Spleen (tissue), 7 donors: ENCODE measurements around the gene TBC1D2.

ENCODE experiments used
- POLR2A ChIP-seq, 3 donors: fragments of 450-650 bp; IDR thresholded peaks; one replicate each; pipeline ENCODE4 v1.5.1; 2017; ENCODE audit warnings: antibody characterized with exemption in 3 of 3, mild to moderate bottlenecking in 1 of 3
- TF ChIP-seq, protein P1 (sequence below), 11 experiments: fragments of 200-600 bp in 7 of 11; fragments of 450-650 bp in 4 of 11; sonication (generic) in 4 of 11; IDR thresholded peaks in 8 of 11; conservative IDR thresholded peaks in 3 of 11; 1 replicate in 7 of 11; 2 replicates in 4 of 11; pipeline versions ENCODE4 v1.4.0 to v1.8.0; 2016 to 2021; ENCODE audit warnings: antibody characterized with exemption in 11 of 11, inconsistent platforms in 4 of 11, mild to moderate bottlenecking in 1 of 11
- donor health status: DM: no; HTN: no; CAD: no; lungs with moderate emphysema.
- donor health status: DM: no; HTN: no; CAD: no.
- donor health status: DM: no; HTN: no; CAD: no.

- no peak for TF ChIP-seq POLR2A (IDR thresholded peaks at IDR 0.05)
- TF ChIP-seq, protein P1, sequence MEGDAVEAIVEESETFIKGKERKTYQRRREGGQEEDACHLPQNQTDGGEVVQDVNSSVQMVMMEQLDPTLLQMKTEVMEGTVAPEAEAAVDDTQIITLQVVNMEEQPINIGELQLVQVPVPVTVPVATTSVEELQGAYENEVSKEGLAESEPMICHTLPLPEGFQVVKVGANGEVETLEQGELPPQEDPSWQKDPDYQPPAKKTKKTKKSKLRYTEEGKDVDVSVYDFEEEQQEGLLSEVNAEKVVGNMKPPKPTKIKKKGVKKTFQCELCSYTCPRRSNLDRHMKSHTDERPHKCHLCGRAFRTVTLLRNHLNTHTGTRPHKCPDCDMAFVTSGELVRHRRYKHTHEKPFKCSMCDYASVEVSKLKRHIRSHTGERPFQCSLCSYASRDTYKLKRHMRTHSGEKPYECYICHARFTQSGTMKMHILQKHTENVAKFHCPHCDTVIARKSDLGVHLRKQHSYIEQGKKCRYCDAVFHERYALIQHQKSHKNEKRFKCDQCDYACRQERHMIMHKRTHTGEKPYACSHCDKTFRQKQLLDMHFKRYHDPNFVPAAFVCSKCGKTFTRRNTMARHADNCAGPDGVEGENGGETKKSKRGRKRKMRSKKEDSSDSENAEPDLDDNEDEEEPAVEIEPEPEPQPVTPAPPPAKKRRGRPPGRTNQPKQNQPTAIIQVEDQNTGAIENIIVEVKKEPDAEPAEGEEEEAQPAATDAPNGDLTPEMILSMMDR (IDR thresholded peaks at IDR 0.05 in 8 of 11, conservative IDR thresholded peaks at IDR 0.05 in 3 of 11), result no peak
These were observed 71.1 kb downstream of the TBC1D2 start for GRCh38 chr9:98184326-98184725.
